Measurements from ENCODE around the gene EXOC4.

GRCh38 chr7:133556048-133556447, 303.2 kb downstream of the EXOC4 start:
- no peak for TF ChIP-seq YY1 (IDR thresholded peaks at IDR 0.05; ENCODE audit: low read depth, low read length)
- no peak for TF ChIP-seq CTCF (IDR thresholded peaks at IDR 0.05; ENCODE audit: control extremely low read depth in 1 of 3, insufficient read depth in 1 of 3, low read depth in 1 of 3, low read length in 3 of 3)
- no peak for TF ChIP-seq POLR2A (IDR thresholded peaks at IDR 0.05; ENCODE audit: control extremely low read depth in 1 of 2, low read depth in 2 of 2, low read length in 2 of 2)
- no peak for TF ChIP-seq KDM1A (IDR thresholded peaks at IDR 0.05; ENCODE audit: borderline replicate concordance, low read length)
